ENCODE results near the gene STAC2. TPM values are rescaled to one million over a fixed set of nuclear protein-coding genes. Genes with fewer than 3 reads are reported as not detected.
A peak's percentile ranks its signal among the peaks of the same experiment; 100 is the strongest.
"Not testable (repeated sequence)": the region's sequence is repeated elsewhere in the genome, so short reads cannot be mapped to it uniquely, and the experiment has no call there.

The STAC2 gene, protein sequence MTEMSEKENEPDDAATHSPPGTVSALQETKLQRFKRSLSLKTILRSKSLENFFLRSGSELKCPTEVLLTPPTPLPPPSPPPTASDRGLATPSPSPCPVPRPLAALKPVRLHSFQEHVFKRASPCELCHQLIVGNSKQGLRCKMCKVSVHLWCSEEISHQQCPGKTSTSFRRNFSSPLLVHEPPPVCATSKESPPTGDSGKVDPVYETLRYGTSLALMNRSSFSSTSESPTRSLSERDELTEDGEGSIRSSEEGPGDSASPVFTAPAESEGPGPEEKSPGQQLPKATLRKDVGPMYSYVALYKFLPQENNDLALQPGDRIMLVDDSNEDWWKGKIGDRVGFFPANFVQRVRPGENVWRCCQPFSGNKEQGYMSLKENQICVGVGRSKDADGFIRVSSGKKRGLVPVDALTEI
- total RNA-seq: not detected

DNA sequence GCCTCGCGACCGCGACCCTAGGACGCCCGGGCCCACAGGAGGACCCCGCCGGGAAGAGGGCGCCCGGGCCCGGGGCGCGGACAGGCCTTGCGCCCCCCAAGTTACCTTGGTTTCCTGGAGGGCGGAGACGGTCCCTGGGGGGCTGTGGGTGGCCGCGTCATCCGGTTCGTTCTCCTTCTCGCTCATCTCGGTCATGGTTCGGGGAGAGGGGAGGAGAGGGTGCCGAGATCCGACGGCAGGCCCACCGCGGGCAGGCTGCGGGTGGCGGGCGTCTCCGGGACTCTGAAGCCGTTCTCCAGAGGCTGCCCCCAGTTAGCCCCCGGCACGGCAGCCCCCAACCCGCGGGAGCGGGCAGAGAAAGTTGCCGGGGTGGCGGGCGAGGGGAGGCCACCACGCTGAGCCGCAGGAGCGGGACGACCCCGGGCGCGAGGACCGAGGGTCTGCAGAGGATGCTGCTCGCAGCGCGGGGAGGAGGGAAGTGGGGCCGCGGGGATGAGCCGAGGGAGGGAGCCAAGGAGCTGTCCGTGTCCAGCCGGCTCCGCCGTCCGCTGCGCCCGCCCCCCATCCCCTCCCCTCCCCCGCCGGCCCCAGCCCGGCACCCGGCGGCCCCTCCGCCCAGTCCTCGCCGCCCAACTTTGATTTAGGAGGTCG is at the start of gene STAC2:
STAC2 (minus strand) TSS at position 638 of the 651 bp plus-strand sequence; CDS start at position 195, 443 bp downstream.
- DNase-seq (ENCODE audit: low read depth in 2 of 3, low spot score in 2 of 3): no peak

DNA sequence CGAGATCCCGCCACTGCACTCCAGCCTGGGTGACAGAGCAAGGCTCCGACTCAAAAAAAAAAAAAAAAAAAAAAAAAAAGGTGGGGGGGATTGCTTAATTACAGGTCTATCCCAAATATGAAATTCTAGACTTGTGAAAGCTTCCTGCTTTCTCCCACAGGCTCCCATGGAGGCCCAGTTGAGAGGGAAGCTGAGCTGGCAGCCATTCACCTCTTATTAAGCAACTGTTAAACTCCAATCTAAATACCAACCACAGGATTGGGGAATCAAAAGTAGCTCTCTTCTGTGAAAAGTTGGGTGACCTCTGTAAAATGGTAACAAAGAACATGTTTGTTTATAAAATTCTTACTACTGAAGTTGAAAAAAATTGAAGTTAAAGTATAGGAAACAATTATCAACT is 45.8 kb upstream of the STAC2 start:
- DNase-seq (ENCODE audit: low read depth in 2 of 3, low spot score in 2 of 3): no peak

GRCh38 chr17:39270923-39271322 is 45.2 kb upstream of the STAC2 start:
- peak in 2 of 3 donors; percentile 50 to 74 for DNase-seq (ENCODE audit: low read depth in 2 of 3, low spot score in 2 of 3)

DNA sequence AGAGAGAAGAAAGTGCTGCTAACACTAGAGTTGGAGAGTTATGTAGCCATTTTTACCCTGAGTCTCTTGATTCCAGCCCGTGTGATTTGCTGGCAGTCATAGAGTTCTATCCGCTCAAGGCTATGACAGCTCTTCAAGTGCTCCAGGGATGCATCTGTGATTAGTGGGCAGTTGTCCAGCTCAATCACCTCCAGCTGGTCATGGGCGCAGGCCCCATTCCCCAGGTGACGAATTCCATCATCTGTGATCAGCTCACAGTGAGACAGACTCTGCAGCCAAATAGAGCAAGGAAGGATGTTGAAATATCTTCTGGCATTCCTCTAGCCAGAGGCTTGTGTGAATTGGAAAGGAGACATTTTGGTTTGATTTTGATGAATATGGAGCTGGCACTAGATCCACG is 38.4 kb upstream of the STAC2 start:
- no peak for DNase-seq (ENCODE audit: low read depth in 2 of 3, low spot score in 2 of 3)

DNA sequence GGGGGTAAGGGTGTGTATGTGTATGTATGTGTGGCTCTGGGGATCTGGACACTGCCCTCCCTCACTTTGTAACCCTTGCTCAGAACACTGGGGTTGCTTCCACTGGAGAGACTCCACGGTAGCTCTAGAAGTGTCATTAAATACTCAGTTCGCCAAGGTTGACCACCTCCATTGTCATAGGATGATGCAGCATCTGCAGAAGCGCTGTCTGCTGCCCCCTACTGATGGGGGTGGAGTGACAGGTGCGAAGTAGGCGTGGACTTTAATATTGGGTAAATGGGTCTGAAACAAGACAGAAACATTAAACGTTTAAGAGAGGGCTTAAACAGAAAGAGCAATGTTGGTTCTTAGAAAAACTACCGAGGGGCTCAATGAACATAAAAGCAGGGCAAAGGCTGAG is 35.5 kb upstream of the STAC2 start:
- DNase-seq (ENCODE audit: low read depth in 2 of 3, low spot score in 2 of 3): peak in 1 of 3 donors; percentile 25

DNA sequence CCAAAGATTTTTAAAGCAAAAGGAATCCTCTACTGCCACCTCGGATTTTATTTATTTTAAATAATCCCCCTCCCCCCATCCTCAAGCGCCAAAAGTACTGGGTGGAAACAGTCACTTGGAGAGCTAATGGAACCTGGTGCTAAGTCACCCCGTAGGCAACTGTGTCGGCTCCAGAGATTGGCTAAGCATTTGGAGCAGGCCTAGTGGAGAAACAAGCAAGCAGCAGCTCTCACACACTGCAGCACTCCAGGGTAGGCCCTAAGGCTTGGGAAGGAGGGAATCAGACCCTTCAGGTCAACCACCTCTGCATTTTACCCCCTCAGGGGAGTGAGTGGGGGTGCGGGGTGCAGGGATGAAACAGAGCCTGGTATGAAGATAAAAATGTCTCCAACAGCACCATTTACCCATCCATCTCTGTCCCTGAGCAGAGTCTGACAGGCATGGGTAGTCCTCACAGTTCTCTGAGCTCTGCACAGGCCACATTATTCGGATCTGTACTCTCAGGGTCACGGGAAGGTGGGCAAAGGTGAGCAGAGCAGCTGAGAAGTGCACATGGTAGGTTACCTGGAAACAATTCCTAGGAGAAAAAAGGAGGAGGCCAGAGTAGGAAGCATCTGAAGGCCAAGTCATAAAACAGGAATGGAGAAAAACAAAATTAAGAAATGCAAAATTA is 27.2 kb upstream of the STAC2 start:
- DNase-seq (ENCODE audit: low read depth in 2 of 3, low spot score in 2 of 3): no peak

DNA sequence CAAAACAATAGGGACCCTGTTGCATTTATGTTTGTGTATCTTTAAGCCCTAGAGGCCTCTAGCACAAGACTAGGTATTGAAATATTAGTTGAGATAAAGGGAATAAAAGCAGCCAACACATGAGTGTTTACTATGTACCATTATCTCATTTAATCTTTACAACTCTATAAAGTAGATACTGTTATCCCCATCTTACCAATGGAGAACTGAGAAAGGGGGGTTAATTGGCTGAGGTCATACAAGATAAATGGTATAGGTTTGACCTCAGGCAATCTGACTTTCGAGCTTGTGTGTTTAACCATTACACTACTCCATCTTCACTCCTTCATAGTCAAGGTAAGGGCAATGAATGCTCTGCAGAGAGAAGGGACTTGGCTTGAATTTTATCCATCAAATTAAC is 26.3 kb upstream of the STAC2 start:
- no peak for DNase-seq (ENCODE audit: low read depth in 2 of 3, low spot score in 2 of 3)

- DNase-seq (ENCODE audit: low read depth in 2 of 3, low spot score in 2 of 3): not testable (repeated sequence)
These were observed 24.3 kb upstream of the STAC2 start for GRCh38 chr17:39250076-39250475.

DNA sequence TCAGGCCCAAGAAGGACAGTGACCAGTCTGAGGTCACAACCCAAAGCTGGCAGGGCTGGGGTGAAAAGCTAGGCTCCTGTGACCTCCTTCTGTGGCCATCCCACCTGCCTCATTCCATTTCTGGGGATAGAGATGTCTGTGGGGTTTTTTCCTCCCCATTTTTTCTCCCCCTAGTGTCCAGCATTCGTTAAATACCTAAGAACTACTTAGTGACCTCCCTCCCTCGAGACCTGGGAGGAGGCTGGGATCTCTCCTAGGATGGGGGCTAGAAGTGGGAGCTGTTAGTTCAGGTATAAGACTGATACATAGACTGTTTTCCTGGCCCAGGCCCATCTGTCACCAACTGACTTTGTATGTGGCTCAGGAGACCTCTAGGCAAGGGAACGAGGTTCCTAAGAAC is 20.5 kb upstream of the STAC2 start:
- no peak for DNase-seq (ENCODE audit: low read depth in 2 of 3, low spot score in 2 of 3)

- DNase-seq (ENCODE audit: low read depth in 2 of 3, low spot score in 2 of 3): peak; percentile 73 to 85 (median 76)
These were observed 19.1 kb upstream of the STAC2 start for GRCh38 chr17:39244600-39245570.

- DNase-seq (ENCODE audit: low read depth in 2 of 3, low spot score in 2 of 3): no peak
These were observed 18.4 kb upstream of the STAC2 start for GRCh38 chr17:39244016-39244599.

- no peak for DNase-seq (ENCODE audit: low read depth in 2 of 3, low spot score in 2 of 3)
These were observed 17.4 kb upstream of the STAC2 start for GRCh38 chr17:39243155-39243554.

- no peak for DNase-seq (ENCODE audit: low read depth in 2 of 3, low spot score in 2 of 3)
These were observed 14.9 kb upstream of the STAC2 start for GRCh38 chr17:39240631-39241030.

DNA sequence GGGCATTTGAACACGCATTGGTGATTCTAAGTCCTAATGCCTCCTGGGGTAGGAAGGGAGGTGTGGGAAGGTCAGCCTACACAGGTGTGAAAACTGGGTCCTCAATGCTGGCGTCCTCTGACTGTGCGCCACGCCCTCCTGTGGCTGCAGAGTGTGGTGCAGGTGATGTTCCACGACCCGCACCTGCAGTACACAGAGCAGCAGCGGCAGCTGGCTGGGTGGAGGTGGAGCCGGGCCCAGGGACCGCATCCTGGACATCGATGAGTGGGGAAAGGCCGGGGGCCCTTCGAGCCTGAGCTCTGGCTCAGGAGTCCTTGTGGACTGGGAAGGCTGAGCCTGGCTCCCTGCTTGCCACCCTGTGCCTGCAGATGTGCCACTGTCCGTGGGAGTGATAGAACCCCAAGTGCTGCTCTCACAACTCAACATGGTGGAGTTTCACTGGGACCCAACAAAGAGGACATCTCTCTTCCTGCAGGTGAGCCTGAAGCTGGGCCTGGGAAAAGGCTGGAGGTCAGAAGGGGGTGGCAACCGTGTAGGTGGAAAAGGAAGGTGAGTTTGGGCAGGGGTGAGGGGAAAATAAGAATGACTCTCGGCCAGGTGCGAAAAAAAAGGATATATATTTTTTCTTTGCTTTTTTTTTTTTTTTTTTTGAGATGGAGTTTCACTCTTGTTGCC is 14.0 kb upstream of the STAC2 start:
- DNase-seq (ENCODE audit: low read depth in 2 of 3, low spot score in 2 of 3): peak in 2 of 3 donors; percentile 49 to 66

DNA sequence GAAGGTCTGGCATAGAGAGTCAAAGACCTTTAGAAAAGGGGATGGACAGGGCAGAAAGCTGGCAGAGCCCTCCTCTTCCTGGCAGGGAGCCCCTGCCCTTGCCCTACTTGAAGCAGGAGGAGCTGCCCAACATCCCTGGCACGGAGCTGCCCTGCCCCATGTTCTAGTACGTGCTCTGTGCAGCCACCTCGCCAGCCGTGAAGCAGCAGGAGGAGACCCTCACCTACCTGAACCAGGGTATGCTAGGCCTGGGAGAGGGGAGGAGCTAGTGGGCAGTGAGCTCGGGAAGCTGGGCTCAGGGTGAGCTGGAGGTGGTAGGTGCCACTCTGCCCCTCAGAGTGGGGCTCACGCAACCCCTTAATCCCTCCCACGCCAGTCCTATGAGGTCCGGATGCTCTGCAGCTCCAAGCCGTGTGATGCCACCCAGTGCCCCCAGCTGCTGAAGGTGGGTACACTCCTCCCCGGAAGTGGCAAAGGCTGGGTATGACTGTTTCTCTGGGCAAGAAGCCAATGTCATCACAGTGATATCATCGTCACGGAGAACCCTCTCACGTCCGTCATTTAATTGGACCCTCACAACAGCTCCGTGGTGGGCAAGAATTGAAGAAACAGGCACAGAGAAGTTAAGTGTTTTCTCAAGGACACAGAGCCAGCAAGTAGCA is 12.7 kb upstream of the STAC2 start:
- DNase-seq (ENCODE audit: low read depth in 2 of 3, low spot score in 2 of 3): peak; percentile 55 to 84 (median 75)

- no peak for DNase-seq (ENCODE audit: low read depth in 2 of 3, low spot score in 2 of 3)
These were observed 11.8 kb upstream of the STAC2 start for GRCh38 chr17:39237586-39237985.

DNA sequence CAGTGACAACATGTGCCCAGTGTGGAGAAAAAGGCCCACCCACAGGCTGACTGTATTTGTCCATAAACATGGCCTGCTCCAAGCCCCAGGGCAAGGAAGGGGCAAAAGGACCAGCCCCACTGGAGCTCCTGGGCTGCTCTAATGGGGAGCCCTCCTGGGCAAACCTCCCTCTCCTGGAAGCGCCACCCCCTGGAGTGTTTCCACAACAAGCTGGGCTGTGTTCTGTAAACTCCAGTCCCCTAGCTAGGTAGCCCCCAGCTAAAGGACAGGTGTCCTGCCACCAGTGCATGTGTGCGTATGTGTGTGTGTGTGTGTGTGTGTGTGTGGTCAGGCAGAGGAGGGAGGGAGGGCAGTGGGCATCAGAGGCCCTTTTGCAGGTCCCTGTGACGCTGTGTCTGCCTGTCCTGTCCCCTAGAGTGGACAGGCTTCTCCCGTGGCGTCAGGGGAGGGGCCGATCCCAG is 11.3 kb upstream of the STAC2 start:
- no peak for DNase-seq (ENCODE audit: low read depth in 2 of 3, low spot score in 2 of 3)

DNA sequence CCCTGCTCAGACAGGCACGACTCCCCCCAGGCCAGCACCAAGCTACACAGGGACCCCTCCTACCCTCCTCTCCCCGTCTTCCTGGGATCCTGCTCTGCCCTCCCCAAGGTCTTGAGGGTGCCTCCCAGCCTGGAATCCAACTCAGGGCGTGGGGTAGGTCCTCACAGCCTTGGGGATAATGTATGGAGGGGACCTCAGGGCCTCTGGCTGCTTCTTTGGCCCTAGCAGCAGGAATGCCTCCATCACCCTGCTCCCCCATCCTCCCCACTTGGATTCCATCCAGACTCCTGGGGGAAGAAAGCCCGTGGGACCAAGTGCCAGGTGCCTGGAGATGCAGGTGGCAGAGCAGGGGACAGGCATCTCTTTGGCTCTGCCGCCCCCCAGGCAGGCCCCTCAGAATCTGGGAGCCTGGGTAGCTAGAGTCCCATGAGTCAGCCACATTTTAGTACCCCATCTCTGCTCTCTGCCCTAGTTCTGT is 10.7 kb upstream of the STAC2 start:
- DNase-seq (ENCODE audit: low read depth in 2 of 3, low spot score in 2 of 3): no peak
